ENCODE data around the gene FCHSD2. TPM values are rescaled to one million over a fixed set of nuclear protein-coding genes. Genes with fewer than 3 reads are reported as not detected.

FCHSD2 gene
- total and polyA plus RNA-seq, 2 donors (not counting 3 experiments of a cell fraction or from before 2014, with no cell fraction given) = 20.8 to 56.9 TPM

DNA sequence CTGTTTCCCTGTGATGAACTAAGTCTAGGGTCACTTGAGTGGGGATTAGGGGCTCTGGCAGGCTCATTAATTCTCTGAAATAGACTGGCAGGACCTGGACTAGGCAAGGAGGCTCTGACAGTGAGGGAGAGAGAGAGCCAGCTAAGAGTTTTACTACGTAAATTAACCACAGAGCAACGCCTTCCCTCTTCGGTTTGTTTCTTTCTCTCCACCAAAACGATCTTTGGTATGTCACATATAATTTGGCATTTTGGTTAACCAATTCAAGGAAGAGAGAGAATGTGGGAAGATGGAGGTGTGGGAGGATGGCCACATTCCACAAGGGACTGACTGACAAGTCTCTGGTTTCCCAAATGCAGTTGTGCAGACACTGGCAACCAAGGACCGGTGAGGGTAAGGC lies 300.0 kb downstream of the FCHSD2 start:
- H2AFZ ChIP-seq (ENCODE audit: low read depth, low read length) = no peak overlapping the region
- H3K9me3 ChIP-seq (replicated peaks; ENCODE audit: control insufficient read depth, insufficient read depth, low read length) = no peaks in the 10 kb centered on the region
- no peaks in the 10 kb centered on the region for H3K79me2 ChIP-seq (ENCODE audit: control insufficient read depth, insufficient read depth, low read length)
- ChIA-PET POLR2A (no interaction called here), CTCF (interaction anchor here (2.1 kb wide), 1 partner anchor 10 kb away, joined by 19 read pairs; no protein-coding TSS in a partner anchor)
- no peaks in the 10 kb centered on the region for H4K20me1 ChIP-seq (replicated peaks; ENCODE audit: control insufficient read depth, extremely low read depth, insufficient read depth, low read length)
- FAIRE-seq = no peak
- TF ChIP-seq EZH2 (IDR thresholded peaks at IDR 0.05; ENCODE audit: borderline replicate concordance, low read depth, low read length, severe bottlenecking) = no peak
- TF ChIP-seq POLR2AphosphoS5 (IDR thresholded peaks at IDR 0.05; ENCODE audit: insufficient read depth, low read depth, low read length) = no peak
- TF ChIP-seq, protein P1, sequence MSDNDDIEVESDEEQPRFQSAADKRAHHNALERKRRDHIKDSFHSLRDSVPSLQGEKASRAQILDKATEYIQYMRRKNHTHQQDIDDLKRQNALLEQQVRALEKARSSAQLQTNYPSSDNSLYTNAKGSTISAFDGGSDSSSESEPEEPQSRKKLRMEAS (IDR thresholded peaks at IDR 0.05; ENCODE audit: insufficient read depth, insufficient read length) = no peak
- no peak for TF ChIP-seq MYC (IDR thresholded peaks at IDR 0.05; ENCODE audit: low read depth, low read length)
- no peak for TF ChIP-seq FOS (IDR thresholded peaks at IDR 0.05; ENCODE audit: borderline replicate concordance, insufficient read depth, low read length)
- no peak for TF ChIP-seq GATA2 (IDR thresholded peaks at IDR 0.05; ENCODE audit: insufficient read depth, insufficient read length, low read depth, low read length)
- no peak for TF ChIP-seq JUN (IDR thresholded peaks at IDR 0.05; ENCODE audit: borderline replicate concordance, insufficient read depth, insufficient read length, low read depth)
- TF ChIP-seq POLR2A (IDR thresholded peaks at IDR 0.05; ENCODE audit: low read depth, low read length) = no peak
- TF ChIP-seq, protein P2, sequence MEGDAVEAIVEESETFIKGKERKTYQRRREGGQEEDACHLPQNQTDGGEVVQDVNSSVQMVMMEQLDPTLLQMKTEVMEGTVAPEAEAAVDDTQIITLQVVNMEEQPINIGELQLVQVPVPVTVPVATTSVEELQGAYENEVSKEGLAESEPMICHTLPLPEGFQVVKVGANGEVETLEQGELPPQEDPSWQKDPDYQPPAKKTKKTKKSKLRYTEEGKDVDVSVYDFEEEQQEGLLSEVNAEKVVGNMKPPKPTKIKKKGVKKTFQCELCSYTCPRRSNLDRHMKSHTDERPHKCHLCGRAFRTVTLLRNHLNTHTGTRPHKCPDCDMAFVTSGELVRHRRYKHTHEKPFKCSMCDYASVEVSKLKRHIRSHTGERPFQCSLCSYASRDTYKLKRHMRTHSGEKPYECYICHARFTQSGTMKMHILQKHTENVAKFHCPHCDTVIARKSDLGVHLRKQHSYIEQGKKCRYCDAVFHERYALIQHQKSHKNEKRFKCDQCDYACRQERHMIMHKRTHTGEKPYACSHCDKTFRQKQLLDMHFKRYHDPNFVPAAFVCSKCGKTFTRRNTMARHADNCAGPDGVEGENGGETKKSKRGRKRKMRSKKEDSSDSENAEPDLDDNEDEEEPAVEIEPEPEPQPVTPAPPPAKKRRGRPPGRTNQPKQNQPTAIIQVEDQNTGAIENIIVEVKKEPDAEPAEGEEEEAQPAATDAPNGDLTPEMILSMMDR (IDR thresholded peaks at IDR 0.05; ENCODE audit: extremely low read depth in 1 of 2, insufficient read depth in 1 of 2, low read depth in 1 of 2, low read length in 2 of 2) = no peak
- no peak overlapping the region for H3K4me2 ChIP-seq (ENCODE audit: insufficient read depth, low read length)
- H3K36me3 ChIP-seq (ENCODE audit: control insufficient read depth in 2 of 2, extremely low read depth in 1 of 2, insufficient read depth in 2 of 2, low read length in 2 of 2) = peaks cover 6 to 29% of the 10 kb centered on the region in 2 experiments
- no peak overlapping the region for H3K9ac ChIP-seq (replicated peaks; ENCODE audit: extremely low read depth, insufficient read depth, low read length)
- H3K27ac ChIP-seq (ENCODE audit: insufficient read depth, low read depth, low read length) = no peak overlapping the region
- H3K4me3 ChIP-seq (replicated peaks in 1 of 3; ENCODE audit: insufficient read depth in 1 of 3, low read depth in 1 of 3, low read length in 3 of 3) = no peak overlapping the region
- intact Hi-C loops (cut with micrococcal nuclease) = no loop called here
- no TSS peak for BruUV-seq (replicated peaks)
- no peak for DNase-seq (ENCODE audit: low read depth, low spot score)
- no peaks in the 10 kb centered on the region for H3K4me1 ChIP-seq (ENCODE audit: control insufficient read depth, extremely low read depth, insufficient read depth, low read length)
- dilution Hi-C loops (cut with MboI; ENCODE audit: extremely low pct_ligation_motif_present, low sequenced_read_pairs) = no loop called here
- no peaks in the 10 kb centered on the region for H3K27me3 ChIP-seq (ENCODE audit: control insufficient read depth in 2 of 2, insufficient read depth in 2 of 2, low read length in 2 of 2)
- H3K9me1 ChIP-seq (replicated peaks; ENCODE audit: control insufficient read depth, extremely low read depth, insufficient read depth, low read length) = no peaks in the 10 kb centered on the region

Data from endothelial cell of umbilical vein (primary cell).